GM20000 (cell line): ENCODE results near the gene BBS9.

ENCODE experiments used
- DNase-seq: peaks from one replicate; pipeline ENCODE4 v3.0.0; 2012; ENCODE audit warnings: low spot score
- CTCF ChIP-seq: IDR thresholded peaks from 2 replicates; pipeline ENCODE4 v1.5.1; 2012; ENCODE audit warnings: mild to moderate bottlenecking, control low read depth; ENCODE audit errors: extremely low read depth, missing control alignments

BBS9 gene

GRCh38 chr7:33444511-33444910 lies 315.1 kb downstream of the BBS9 start:
- DNase-seq = no peak
- TF ChIP-seq CTCF = no peak

- DNase-seq = no peak
- no peak for TF ChIP-seq CTCF
Observed at GRCh38 chr7:33446551-33446950, 317.2 kb downstream of the BBS9 start.

- no peak for DNase-seq
- no peak for TF ChIP-seq CTCF
Observed at GRCh38 chr7:33448035-33448434, 318.7 kb downstream of the BBS9 start.

- DNase-seq = no peak
- TF ChIP-seq CTCF = no peak
Observed at GRCh38 chr7:33449847-33450246, 320.5 kb downstream of the BBS9 start.

- no peak for DNase-seq
- no peak for TF ChIP-seq CTCF
Observed at GRCh38 chr7:33452805-33453502, 323.6 kb downstream of the BBS9 start.

- no peak for DNase-seq
- no peak for TF ChIP-seq CTCF
Observed at GRCh38 chr7:33457039-33457438, 327.7 kb downstream of the BBS9 start.

GRCh38 chr7:33458581-33458980 lies 329.2 kb downstream of the BBS9 start:
- TF ChIP-seq CTCF = no peak
- no peak for DNase-seq
